Keratinocyte (primary cell): ENCODE data around the gene PNMT. TPM values are rescaled to one million over a fixed set of nuclear protein-coding genes. Genes with fewer than 3 reads are reported as not detected.

ENCODE experiments used
- DNase-seq: peaks from one replicate; pipeline ENCODE4 v3.0.0-alpha.2; 2011; ENCODE audit warnings: low read depth, missing footprints, low spot score
- FAIRE-seq: peaks from 2 replicates; lab custom pipeline; 2011; peaks lifted over from hg19 to GRCh38; lab: Jason Lieb, UNC
- H2AFZ ChIP-seq: 2 replicates; pipeline ENCODE4 v1.6.0; 2012; ENCODE audit warnings: low read length, control low read depth, inconsistent platforms; ENCODE audit not compliant: control insufficient read depth
- H3K27ac ChIP-seq: 2 replicates; pipeline ENCODE4 v1.5.1; 2011; ENCODE audit warnings: low read length; ENCODE audit not compliant: control insufficient read depth, insufficient read depth
- H3K27me3 ChIP-seq: 3 replicates; pipeline ENCODE4 v1.6.0; 2011; ENCODE audit warnings: low read length; ENCODE audit not compliant: control insufficient read depth, insufficient read depth; ENCODE audit errors: extremely low read depth
- H3K36me3 ChIP-seq, 2 experiments: 2 replicates in 1 of 2; 3 replicates in 1 of 2; pipeline ENCODE4 v1.5.1; 2011; ENCODE audit warnings: low read length in 2 of 2, mild to moderate bottlenecking in 1 of 2; ENCODE audit not compliant: control insufficient read depth in 2 of 2, insufficient read depth in 2 of 2; ENCODE audit errors: extremely low read depth in 1 of 2
- H3K4me1 ChIP-seq: 3 replicates; pipeline ENCODE4 v1.5.1; 2011; ENCODE audit warnings: low read length; ENCODE audit not compliant: control insufficient read depth, insufficient read depth; ENCODE audit errors: extremely low read depth
- H3K4me2 ChIP-seq: 3 replicates; pipeline ENCODE4 v1.6.0; 2011; ENCODE audit warnings: low read depth, low read length; ENCODE audit not compliant: control insufficient read depth, insufficient read depth; ENCODE audit errors: extremely low read depth
- H3K4me3 ChIP-seq, 3 experiments: fragments of 200-600 bp in 1 of 3; sonication (generic) in 1 of 3; 2 replicates in 2 of 3; 3 replicates in 1 of 3; pipeline ENCODE4 v1.5.1; 2011 to 2016; ENCODE audit warnings: low read length in 3 of 3, mild to moderate bottlenecking in 3 of 3, control low read depth in 2 of 3, inconsistent platforms in 1 of 3, low read depth in 1 of 3, mixed read lengths in 1 of 3, mixed run types in 1 of 3, moderate library complexity in 1 of 3; ENCODE audit not compliant: control insufficient read depth in 2 of 3, insufficient read depth in 2 of 3; ENCODE audit errors: extremely low read depth in 1 of 3
- H3K79me2 ChIP-seq: 2 replicates; pipeline ENCODE4 v1.6.0; 2012; ENCODE audit warnings: low read length; ENCODE audit not compliant: control insufficient read depth, insufficient read depth
- H3K9ac ChIP-seq: 3 replicates; pipeline ENCODE4 v1.6.0; 2011; ENCODE audit warnings: low read length; ENCODE audit not compliant: control insufficient read depth, insufficient read depth; ENCODE audit errors: extremely low read depth
- H3K9me1 ChIP-seq: 3 replicates; pipeline ENCODE4 v1.6.0; 2011; ENCODE audit warnings: low read length; ENCODE audit not compliant: control insufficient read depth, insufficient read depth; ENCODE audit errors: extremely low read depth
- H3K9me3 ChIP-seq: 2 replicates; pipeline ENCODE4 v1.5.1; 2012; ENCODE audit warnings: low read depth, low read length; ENCODE audit not compliant: control insufficient read depth
- H4K20me1 ChIP-seq: 3 replicates; pipeline ENCODE4 v1.6.0; 2011; ENCODE audit warnings: low read length; ENCODE audit not compliant: control insufficient read depth, insufficient read depth; ENCODE audit errors: extremely low read depth
- CTCF ChIP-seq, 3 experiments: IDR thresholded peaks in 1 of 3; conservative IDR thresholded peaks in 1 of 3; optimal IDR thresholded peaks in 1 of 3; 2 replicates in 2 of 3; 3 replicates in 1 of 3; pipeline versions ENCODE3 to v1.5.1; 2011; ENCODE audit warnings: low read length in 3 of 3, mild to moderate bottlenecking in 3 of 3, moderate library complexity in 2 of 3, control low read depth in 1 of 3, inconsistent platforms in 1 of 3; ENCODE audit not compliant: insufficient read depth in 2 of 3; ENCODE audit errors: extremely low read depth in 1 of 3
- EZH2 ChIP-seq: IDR thresholded peaks from one replicate; pipeline ENCODE4 v1.6.1; 2012; ENCODE audit warnings: inconsistent platforms, mild to moderate bottlenecking, low read length, moderate library complexity
- dilution Hi-C: fragments of 300-500 bp; cut with MboI; formaldehyde crosslinking; loops from one replicate; pipeline ENCODE4 v1.7.0; 2020; ENCODE audit warnings: low sequenced_read_pairs; ENCODE audit not compliant: extremely low pct_ligation_motif_present
- polyA plus RNA-seq, 5 experiments: library from polyadenylated mRNA; depleted of rRNA in 3 of 5; stranded (reverse) in 3 of 5; stranded (forward) in 1 of 5; unstranded in 1 of 5; fragments of >200 nt; gene quantifications; 1 replicate in 1 of 5; 2 replicates in 3 of 5; 3 replicates in 1 of 5; pipeline versions ENCODE4 v1.2.1 to v1.2.3, GENCODE V29; 2011 to 2012; ENCODE audit warnings: missing spikeins in 2 of 5, low read depth in 1 of 5, low replicate concordance in 1 of 5

The PNMT gene
- polyA plus RNA-seq, 1 donor (not counting 4 experiments of a cell fraction or from before 2014, with no cell fraction given), result not detected

GRCh38 chr17:39658760-39659159 lies 9.5 kb upstream of the PNMT start:
- H3K9me3 ChIP-seq, result no peaks in the 10 kb centered on the region
- dilution Hi-C loops, result no loop called here
- no peak overlapping the region for H3K27ac ChIP-seq
- H3K4me1 ChIP-seq, result peaks cover 2% of the 10 kb centered on the region
- H3K4me3 ChIP-seq, result no peak overlapping the region
- DNase-seq (no peak), FAIRE-seq (no peak)
- no peaks in the 10 kb centered on the region for H3K9me1 ChIP-seq
- TF ChIP-seq EZH2 (no peak), CTCF (optimal IDR thresholded peaks at IDR 0.05 in 1 of 3, IDR thresholded peaks at IDR 0.05 in 1 of 3, conservative IDR thresholded peaks at IDR 0.05 in 1 of 3; ENCODE audit: extremely low read depth in 1 of 3, insufficient read depth in 2 of 3, low read length in 3 of 3) (no peak)
- no peaks in the 10 kb centered on the region for H3K27me3 ChIP-seq
- peaks cover 6 to 19% of the 10 kb centered on the region in 2 experiments for H3K36me3 ChIP-seq
- peaks cover 3% of the 10 kb centered on the region for H4K20me1 ChIP-seq
- H3K4me2 ChIP-seq, result no peak overlapping the region
- H3K79me2 ChIP-seq, result no peaks in the 10 kb centered on the region
- H3K9ac ChIP-seq, result no peak overlapping the region
- no peak overlapping the region for H2AFZ ChIP-seq

GRCh38 chr17:39659279-39660010 lies 8.8 kb upstream of the PNMT start:
- Histone ChIP-seq H4K20me1 (no peaks in the 10 kb centered on the region), H3K9me3 (no peaks in the 10 kb centered on the region), H3K4me2 (no peak overlapping the region), H3K36me3 (peaks cover 6 to 21% of the 10 kb centered on the region in 2 experiments), H3K9me1 (no peaks in the 10 kb centered on the region), H3K4me1 (peaks cover 5% of the 10 kb centered on the region), H3K27ac (no peak overlapping the region), H3K9ac (no peak overlapping the region), H3K27me3 (no peaks in the 10 kb centered on the region), H3K4me3 (no peak overlapping the region), H3K79me2 (no peaks in the 10 kb centered on the region), H2AFZ (no peak overlapping the region)
- FAIRE-seq (no peak), DNase-seq (no peak)
- TF ChIP-seq CTCF (optimal IDR thresholded peaks at IDR 0.05 in 1 of 3, IDR thresholded peaks at IDR 0.05 in 1 of 3, conservative IDR thresholded peaks at IDR 0.05 in 1 of 3; ENCODE audit: extremely low read depth in 1 of 3, insufficient read depth in 2 of 3, low read length in 3 of 3) (no peak), EZH2 (no peak)
- dilution Hi-C loops, result no loop called here
